GM18507 (cell line): ENCODE data around the gene VAMP8.
"Not testable (repeated sequence)": the region's sequence is repeated elsewhere in the genome, so short reads cannot be mapped to it uniquely, and the experiment has no call there.

Source experiments
- DNase-seq: peaks from one replicate; pipeline ENCODE4 v3.0.0; 2011; ENCODE audit warnings: low read depth; ENCODE audit not compliant: insufficient read length; ENCODE audit errors: extremely low spot score
- FAIRE-seq: peaks from 2 replicates; lab custom pipeline; 2011; peaks lifted over from hg19 to GRCh38; lab: Jason Lieb, UNC

Gene VAMP8

GRCh38 chr2:85595301-85596025, 18.1 kb downstream of the VAMP8 start, which contains the start of gene RNF181:
RNF181 (plus strand) TSS chr2:85595745; CDS start chr2:85595764, 19 bp downstream.
- peak; percentile 99 for FAIRE-seq

GRCh38 chr2:85596026-85596333, 18.6 kb downstream of the VAMP8 start:
- FAIRE-seq (no peak), DNase-seq (no peak)

More at GRCh38 chr2:85595301-85596025, 18.1 kb downstream of the VAMP8 start, which contains the start of gene RNF181:
- peak; percentile 93 for DNase-seq

DNA sequence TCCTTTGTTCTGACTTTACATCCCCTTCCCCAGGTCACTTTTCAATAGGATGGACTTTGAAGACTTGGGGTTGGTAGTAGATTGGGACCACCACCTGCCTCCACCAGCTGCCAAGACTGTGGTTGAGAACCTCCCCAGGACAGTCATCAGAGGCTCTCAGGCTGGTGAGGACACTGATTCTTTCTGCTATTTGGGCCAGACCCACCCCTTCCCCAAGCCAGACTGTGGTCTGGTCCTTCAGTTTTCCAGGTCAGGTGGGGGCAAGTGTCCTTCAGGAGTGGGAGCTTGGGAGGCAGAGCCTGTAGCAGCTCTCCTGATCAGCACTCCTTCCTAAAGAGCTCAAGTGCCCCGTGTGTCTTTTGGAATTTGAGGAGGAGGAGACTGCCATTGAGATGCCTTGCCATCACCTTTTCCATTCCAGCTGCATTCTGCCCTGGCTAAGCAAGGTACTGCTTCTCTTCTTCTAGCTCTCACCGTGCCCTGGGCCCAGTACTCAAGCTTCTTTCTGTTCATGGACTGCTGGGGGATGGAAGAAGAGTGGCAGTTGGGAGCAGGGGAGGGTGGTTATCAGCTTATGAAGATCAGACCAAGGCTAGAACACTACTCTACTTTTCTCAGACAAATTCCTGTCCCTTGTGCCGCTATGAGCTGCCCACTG, 19.2 kb downstream of the VAMP8 start:
- no peak for FAIRE-seq
- no peak for DNase-seq

DNA sequence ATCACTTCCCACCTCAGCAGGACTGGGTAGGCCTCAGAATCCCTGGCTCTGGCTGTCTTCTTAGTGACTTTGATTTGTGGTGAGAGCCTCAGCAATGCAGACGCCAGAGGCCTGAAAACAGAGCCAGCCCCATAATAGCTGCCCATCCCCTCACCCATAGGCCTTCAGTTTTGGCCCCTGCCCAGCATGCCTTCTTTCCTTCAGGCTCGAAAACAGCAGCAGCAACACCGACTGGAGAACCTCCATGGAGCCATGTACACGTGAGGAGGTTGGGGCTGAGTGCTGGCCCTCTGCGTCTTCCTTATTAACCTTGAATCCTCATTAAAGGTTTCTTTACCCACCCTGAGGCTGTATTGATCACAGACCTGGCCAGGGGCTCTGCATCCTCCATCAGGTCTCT, 19.9 kb downstream of the VAMP8 start:
- no peak for DNase-seq
- no peak for FAIRE-seq

DNA sequence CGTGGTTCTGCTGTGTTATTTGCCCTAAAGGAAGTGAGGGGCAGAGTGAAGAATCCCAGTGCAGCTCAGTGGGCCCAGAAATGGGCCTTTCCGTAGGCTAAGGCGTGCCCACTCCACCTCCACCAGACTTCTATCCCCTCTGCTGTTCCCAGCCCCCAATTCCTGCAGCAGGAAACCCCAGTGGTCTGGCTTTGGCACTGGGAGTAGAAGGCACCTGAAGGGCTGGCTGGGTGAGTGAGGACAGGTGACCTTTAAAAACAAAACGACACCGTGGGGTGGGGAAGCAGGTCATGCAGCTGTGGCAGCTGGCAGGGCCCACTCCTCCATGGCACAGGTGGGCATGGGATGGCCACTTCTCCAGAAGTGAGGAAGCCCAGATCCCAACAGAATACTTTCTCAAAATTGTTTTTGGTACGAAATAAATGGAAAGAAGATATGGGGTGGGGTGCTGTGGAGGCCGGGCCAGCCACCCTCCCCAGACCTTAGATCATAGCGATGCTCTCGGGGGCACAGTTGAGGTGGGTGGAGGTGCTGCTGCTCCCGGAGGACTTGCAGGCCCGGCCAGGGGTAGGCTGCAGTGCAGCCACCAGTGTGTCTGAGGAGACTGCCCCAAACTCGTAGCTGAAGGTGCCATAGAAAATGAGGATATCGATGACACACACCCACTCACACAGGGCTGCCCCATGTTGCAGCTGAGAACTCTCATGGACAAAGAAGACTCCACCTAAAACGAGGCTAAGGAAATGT, 21.4 kb downstream of the VAMP8 start:
- no peak for DNase-seq
- FAIRE-seq = no peak

DNA sequence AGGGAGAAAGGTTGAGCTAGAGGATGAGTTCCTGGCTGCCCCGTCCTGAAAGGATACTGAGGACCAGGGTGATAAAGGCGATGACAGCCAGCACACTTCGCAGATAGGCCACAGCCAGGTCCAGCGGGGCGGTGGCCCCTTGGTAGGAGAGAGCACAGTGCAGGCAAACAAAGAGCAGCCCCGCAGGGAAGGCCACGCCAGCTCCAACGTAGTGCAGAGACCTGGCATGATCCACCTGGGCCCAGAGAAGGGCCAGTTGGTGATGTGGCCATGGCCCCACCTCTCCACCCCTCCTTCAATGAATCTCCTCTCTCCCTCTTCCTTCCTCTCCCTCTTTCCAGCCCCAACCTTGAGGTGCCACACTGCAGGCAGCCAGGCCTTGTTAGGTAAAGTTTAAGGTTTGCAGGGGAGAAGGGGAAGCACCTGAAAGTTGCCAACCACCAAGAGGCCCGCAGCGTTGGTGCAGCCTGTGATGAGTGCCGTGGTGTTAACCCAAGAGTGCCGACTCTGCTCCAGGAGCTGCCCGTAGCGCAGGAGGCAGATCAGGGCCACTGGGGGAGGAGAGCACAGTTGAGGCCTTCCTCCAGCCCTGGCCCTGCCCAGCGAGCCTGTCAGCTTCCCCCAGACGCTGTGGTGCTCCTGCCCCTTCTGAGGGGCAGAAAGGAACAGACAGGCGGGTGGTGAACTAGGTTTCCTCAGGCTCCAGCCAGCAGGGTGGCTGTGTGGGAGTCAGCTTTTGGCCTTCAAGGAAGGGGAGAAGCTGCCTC, 22.3 kb downstream of the VAMP8 start:
- FAIRE-seq (no peak), DNase-seq (no peak)

DNA sequence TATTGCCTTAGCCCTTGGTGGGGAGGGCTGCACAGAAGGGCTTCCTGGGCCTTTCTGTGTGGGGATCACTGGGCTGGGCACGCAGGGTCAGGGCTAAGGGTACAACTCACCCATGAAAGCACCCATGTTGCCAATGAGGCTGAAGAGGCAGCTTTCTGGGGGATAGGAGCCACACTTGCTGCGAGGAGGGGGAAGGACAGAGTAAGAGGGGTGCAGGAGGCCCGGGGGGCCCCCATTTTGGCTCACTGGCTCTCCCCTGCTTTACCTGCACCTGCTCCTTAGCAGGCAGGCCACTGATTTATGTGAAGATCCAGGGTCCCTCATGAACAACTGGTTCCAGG, 22.8 kb downstream of the VAMP8 start:
- no peak for FAIRE-seq
- no peak for DNase-seq

DNA sequence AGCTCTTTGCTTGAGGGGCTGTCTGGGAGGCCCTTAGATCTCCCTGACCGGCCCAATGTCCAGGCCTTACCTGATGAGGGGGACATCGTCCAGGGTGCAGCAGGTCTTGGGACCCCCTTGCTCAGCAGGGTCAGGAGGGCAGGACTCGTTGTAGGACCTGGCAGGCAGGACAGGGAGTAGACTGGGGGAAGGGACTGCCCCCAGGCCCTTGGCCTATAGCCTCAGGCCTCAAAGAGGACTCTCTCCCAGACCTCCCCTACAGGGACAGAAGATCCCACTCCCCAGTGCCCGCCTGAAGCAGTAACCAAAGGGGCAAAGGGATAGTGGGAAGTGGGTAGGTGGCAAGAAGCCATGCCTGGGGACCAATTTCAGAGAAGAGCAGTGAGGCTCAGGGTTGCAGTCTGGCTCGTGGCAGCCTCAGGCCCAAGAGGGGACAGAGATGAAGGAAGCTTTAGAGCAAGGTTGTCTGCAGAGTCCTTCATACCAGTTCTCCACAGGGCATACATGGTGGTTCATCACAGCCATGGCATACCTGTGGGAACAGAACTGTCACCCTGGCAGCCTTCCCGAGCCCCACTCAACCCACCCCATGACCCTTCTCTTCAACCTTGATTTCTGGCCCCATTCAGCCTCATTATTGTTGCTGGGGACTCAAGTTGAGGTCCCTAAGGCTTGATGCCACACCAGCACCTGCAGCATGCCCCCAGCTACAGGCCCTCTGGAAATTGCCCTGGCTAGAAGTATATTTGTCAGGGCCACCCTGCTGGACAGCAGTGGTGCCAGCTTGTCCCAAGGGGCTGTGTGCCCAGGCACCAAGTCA, 23.8 kb downstream of the VAMP8 start:
- FAIRE-seq (no peak), DNase-seq (no peak)

DNA sequence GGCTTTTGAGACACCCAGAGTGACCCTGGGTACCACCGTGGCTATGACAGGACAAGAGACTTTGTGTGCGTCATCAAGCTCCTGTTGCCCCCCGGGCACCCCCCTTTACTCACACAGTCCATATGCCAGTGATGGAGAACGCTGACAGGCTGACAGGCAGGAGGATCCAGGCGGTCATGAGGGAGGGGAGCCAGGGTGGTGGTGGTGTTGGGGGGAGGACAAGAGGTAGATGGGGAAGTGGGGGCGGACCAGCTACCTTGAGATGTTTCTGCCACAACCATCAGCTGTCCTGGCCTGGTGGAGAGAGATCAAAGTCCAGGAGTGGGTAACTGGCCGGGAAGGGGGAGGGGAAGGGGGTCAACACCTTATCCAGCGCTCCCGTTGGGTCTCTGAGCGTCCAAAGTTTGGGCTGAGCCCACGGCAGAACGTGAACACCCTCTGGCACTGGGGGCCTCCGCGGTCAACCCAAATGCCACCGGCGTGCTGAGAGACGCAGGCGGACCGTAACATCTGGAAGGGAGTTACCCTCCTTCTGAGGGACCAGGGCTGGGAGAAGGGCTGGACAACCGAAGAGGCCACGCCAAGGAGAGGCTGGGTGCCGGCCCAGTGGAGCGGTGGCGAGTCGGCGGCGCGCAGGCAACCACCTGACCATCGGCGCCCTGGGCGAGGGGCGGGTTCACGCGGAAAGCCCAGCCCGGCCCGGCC, 24.5 kb downstream of the VAMP8 start:
- DNase-seq = no peak

GRCh38 chr2:85602476-85603234, 25.3 kb downstream of the VAMP8 start, which contains the start of gene TMEM150A:
TMEM150A (minus strand) TSS chr2:85602698; CDS start chr2:85601948, 750 bp downstream.
- DNase-seq (peak; percentile 82), FAIRE-seq (peak; percentile 73)

More for the DNA sequence above, 24.5 kb downstream of the VAMP8 start:
- no peak for FAIRE-seq

DNA sequence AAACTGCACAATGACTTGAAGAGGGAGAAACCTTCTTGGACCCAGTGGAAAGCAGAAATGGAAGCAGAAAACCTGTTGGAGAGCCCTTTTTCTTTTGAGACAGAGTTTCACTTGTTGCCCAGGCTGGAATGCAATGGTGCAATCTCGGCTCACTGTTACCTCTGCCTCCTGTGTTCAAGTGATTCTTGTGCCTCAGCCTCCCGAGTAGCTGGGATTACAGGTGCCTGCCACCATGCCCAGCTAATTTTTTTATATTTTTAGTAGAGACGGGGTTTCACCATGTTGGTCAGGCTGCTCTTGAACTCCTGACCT, 26.7 kb downstream of the VAMP8 start:
- not testable (repeated sequence) for DNase-seq, FAIRE-seq

DNA sequence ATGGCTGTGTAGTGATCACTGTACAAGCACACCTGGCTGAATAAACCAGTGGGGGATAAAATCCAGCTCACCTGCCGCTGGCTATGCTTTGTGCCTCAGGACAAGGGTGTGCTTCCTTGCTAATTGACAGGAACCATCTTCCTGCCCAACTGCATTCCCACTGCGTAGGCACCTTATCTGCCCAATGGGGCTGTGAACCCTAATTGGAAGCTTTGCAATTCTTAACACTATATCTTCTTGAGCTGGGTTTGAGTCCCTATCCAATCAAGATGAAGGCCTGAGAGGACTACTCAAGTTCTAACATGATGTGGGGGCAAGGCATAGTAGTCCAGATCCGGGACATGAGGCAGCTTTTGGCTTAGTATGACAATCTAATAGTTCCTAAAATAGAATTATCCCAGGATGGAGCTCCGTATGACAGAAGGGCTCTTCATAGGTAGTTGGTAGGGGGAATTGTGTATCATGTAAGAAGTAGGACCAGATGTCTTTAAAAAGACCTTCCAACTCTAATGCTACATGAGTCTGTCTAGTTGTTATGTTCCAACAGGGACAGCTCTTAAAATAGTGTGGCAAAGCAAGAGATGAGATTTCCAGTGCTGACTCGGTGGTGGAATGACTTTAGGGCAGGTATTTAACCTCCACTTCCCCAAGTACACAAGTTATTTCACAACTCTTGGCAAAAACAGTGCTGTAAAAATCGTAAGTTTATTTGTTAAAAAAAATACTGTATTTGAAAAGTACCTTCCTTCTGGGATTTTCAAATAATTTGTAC, 27.4 kb downstream of the VAMP8 start:
- DNase-seq = no peak
- no peak for FAIRE-seq

DNA sequence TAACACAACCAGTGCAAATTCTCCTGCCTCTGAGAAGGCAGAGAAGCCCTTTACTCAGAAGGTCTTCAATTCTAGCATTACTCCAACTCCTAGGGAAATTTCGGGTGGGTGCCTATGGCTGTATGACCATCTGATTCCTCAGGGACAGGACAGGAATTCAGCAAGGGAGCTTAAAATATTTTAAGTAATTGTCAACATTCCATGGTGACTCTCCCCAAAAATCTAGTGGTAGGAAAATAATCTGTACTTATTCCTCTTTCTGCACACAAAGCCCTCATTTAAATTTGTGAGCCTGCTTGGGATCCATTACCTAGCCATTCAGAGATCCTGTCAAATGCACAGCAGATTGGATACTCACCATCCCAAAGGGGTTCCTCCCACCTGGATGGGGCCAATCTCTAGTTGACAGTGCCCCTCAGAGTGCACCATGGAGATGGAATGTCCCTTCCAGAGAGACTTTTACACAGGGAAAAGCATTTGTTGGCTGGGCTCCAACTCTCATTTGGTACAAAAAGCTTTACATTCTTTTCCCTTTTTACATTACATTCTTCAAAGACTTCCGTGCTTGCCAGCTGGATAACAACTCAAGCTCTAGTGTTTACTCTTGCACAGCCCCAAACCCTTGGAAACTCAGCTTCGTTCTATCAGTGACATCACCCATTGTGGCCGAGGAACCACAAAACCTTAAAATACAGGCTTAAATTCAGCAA, 28.2 kb downstream of the VAMP8 start:
- DNase-seq (no peak), FAIRE-seq (no peak)

- DNase-seq = no peak
Measured at GRCh38 chr2:85606116-85606455, 28.7 kb downstream of the VAMP8 start.

DNA sequence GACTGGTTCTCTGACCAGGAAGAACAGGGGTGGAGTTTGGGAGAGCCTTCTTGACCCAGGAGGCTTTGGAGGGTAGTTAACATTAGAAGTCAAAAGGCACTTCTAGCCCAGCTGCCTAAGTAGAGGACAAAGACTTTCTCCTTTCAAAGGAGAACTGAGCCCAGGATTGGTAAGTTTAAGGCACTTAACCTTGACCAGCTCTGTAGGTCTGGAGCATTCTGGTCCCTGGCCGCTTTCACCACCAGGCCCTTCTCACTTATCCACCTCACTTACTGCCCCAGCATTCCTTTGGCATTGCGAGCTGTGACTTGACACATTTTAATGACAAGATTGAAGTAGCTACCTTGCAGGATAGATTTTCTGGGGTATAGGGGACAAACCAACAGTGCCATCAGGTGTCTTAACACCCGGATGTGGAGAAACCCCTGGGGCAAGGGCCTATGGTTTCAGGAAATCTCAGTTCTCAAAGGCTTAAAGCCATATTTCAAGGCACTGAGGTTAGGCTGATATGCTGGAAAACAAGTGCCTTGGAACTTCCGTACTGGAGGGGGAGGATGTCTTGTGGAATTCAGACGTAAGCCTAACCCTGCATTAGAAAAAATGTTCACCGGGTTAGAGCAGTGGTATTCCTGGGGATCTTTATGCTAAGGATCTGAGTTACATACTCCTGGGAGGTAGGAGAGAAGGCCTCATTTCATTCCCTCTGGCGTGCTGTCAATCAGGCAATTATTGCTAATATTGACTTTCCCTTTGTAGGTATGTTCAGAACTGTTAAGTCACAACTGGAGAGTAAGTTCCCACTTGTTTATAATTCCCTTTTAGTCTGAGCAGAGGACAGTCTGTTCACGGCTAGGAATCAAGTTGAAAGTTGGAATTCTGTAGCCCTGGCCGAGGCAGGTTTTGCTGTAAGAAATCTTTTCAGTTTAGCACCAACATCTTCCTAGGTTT, 30.2 kb downstream of the VAMP8 start:
- DNase-seq = no peak
- FAIRE-seq = no peak

More at GRCh38 chr2:85606116-85606455, 28.7 kb downstream of the VAMP8 start:
- no peak for FAIRE-seq
